ENCODE measurements around the gene TWF2.

Gene TWF2

GRCh38 chr3:52181543-52181942 lies 57.4 kb downstream of the TWF2 start:
- peak; percentile 71 for DNase-seq (ENCODE audit: low spot score)
